Coronary artery (tissue), 2 donors: ENCODE measurements around the gene SRSF6.
A peak's percentile ranks its signal among the peaks of the same experiment; 100 is the strongest.
"Not testable (repeated sequence)": the region's sequence is repeated elsewhere in the genome, so short reads cannot be mapped to it uniquely, and the experiment has no call there.

ENCODE experiments used
- DNase-seq: peaks from one replicate; pipeline ENCODE4 v3.0.0-alpha.2; 2017; ENCODE audit warnings: low spot score
- H3K27ac ChIP-seq, 2 donors: fragments of 200-600 bp; sonication (generic); one replicate each; pipeline ENCODE4 v1.5.1; 2016 to 2019
- H3K4me3 ChIP-seq: fragments of 200-600 bp; sonication (generic); 2 replicates; pipeline ENCODE4 v1.5.1; 2016; ENCODE audit warnings: mild to moderate bottlenecking, moderate library complexity
- CTCF ChIP-seq: fragments of 200-600 bp; sonication (generic); IDR thresholded peaks from one replicate; pipeline ENCODE4 v1.5.1; 2019; ENCODE audit warnings: antibody characterized with exemption

Gene SRSF6

GRCh38 chr20:43457640-43458421 is at the start of gene SRSF6:
SRSF6 (plus strand) TSS chr20:43457896; CDS start chr20:43458034, 138 bp downstream.
- H3K4me3 ChIP-seq = peak within 1 kb of the TSS; percentile 93
- peak within 1 kb of the TSS; percentile 99 to 100 for H3K27ac ChIP-seq
- peak; percentile 96 for DNase-seq
- TF ChIP-seq CTCF = no peak

GRCh38 chr20:43408848-43409576 is 48.7 kb upstream of the SRSF6 start:
- no peak overlapping the region for H3K4me3 ChIP-seq
- H3K27ac ChIP-seq = no peak overlapping the region
- DNase-seq = no peak
- no peak for TF ChIP-seq CTCF

- no peak for DNase-seq
- H3K27ac ChIP-seq = no peak overlapping the region
- H3K4me3 ChIP-seq = no peak overlapping the region
- TF ChIP-seq CTCF = no peak
These were observed 48.2 kb upstream of the SRSF6 start for GRCh38 chr20:43409577-43409913.

- no peak for TF ChIP-seq CTCF
- H3K27ac ChIP-seq = no peak overlapping the region
- no peak overlapping the region for H3K4me3 ChIP-seq
- no peak for DNase-seq
These were observed 41.9 kb upstream of the SRSF6 start for GRCh38 chr20:43415661-43416430.

GRCh38 chr20:43416591-43417228 is 41.0 kb upstream of the SRSF6 start:
- no peak for DNase-seq
- TF ChIP-seq CTCF = no peak
- Histone ChIP-seq H3K4me3 (no peak overlapping the region), H3K27ac (no peak overlapping the region)

GRCh38 chr20:43420192-43420591 is 37.5 kb upstream of the SRSF6 start:
- DNase-seq = no peak
- H3K27ac ChIP-seq = no peak overlapping the region
- TF ChIP-seq CTCF = no peak
- H3K4me3 ChIP-seq = no peak overlapping the region

- H3K27ac ChIP-seq, H3K4me3 ChIP-seq, DNase-seq: not testable (repeated sequence)
These were observed 36.8 kb upstream of the SRSF6 start for GRCh38 chr20:43420913-43421312.
